Hematopoietic multipotent progenitor cell (in vitro differentiated cells): Measurements from ENCODE around the gene SMYD2. TPM values are rescaled to one million over a fixed set of nuclear protein-coding genes. Genes with fewer than 3 reads are reported as not detected.
A peak's percentile ranks its signal among the peaks of the same experiment; 100 is the strongest.

Experiments used
- DNase-seq, 3 donors: peaks; one replicate each; pipeline ENCODE4 v3.0.0-alpha.2; 2011 to 2015; ENCODE audit warnings: low read depth in 2 of 3, low spot score in 2 of 3
- total RNA-seq: library from RNA; depleted of rRNA; stranded (reverse); fragments of >200 nt; gene quantifications from one replicate; pipeline ENCODE4 v1.2.3, GENCODE V29; 2012

Gene SMYD2
- 7.3 TPM for total RNA-seq

- peak; percentile 52 to 72 (median 60) for DNase-seq
These were observed at the start of gene SMYD2 for GRCh38 chr1:214281021-214281719. TSS of gene SMYD2 (plus strand) at chr1:214281159. CDS start at chr1:214281255, 96 bp downstream.

GRCh38 chr1:214233856-214234634 lies 46.9 kb upstream of the SMYD2 start:
- no peak for DNase-seq

- no peak for DNase-seq
These were observed 46.3 kb upstream of the SMYD2 start for GRCh38 chr1:214234635-214235025.

- DNase-seq, result no peak
These were observed 44.5 kb upstream of the SMYD2 start for GRCh38 chr1:214236477-214236876.

GRCh38 chr1:214241060-214241459 lies 39.9 kb upstream of the SMYD2 start:
- no peak for DNase-seq

GRCh38 chr1:214244252-214244651 lies 36.7 kb upstream of the SMYD2 start:
- DNase-seq, result no peak

- DNase-seq, result no peak
These were observed 36.1 kb upstream of the SMYD2 start for GRCh38 chr1:214244841-214245240.

GRCh38 chr1:214247501-214248041 lies 33.4 kb upstream of the SMYD2 start:
- no peak for DNase-seq

GRCh38 chr1:214248311-214249085 lies 32.5 kb upstream of the SMYD2 start:
- no peak for DNase-seq

- no peak for DNase-seq
These were observed 31.3 kb upstream of the SMYD2 start for GRCh38 chr1:214249651-214250050.

- DNase-seq, result no peak
These were observed 29.6 kb upstream of the SMYD2 start for GRCh38 chr1:214251354-214251753.

GRCh38 chr1:214255509-214255908 lies 25.4 kb upstream of the SMYD2 start:
- no peak for DNase-seq

- DNase-seq, result no peak
These were observed 21.5 kb upstream of the SMYD2 start for GRCh38 chr1:214259353-214259977.

GRCh38 chr1:214260561-214261205 lies 20.3 kb upstream of the SMYD2 start:
- DNase-seq, result no peak

- peak; percentile 60 to 76 (median 60) for DNase-seq
These were observed 19.5 kb upstream of the SMYD2 start for GRCh38 chr1:214261206-214262123.

GRCh38 chr1:214264196-214264595 lies 16.8 kb upstream of the SMYD2 start:
- DNase-seq, result no peak

GRCh38 chr1:214264976-214265375 lies 16.0 kb upstream of the SMYD2 start:
- DNase-seq, result no peak

GRCh38 chr1:214270097-214270650 lies 10.8 kb upstream of the SMYD2 start:
- no peak for DNase-seq
